WTC11 (cell line): ENCODE measurements around the gene STAMBPL1.

Experiments used
- JAZF1 ChIP-seq: fragments of 250-450 bp; sonication (Bioruptor Pico); IDR thresholded peaks from 2 replicates; pipeline ENCODE4 v1.9.0; 2021; ENCODE audit warnings: moderate library complexity, mild to moderate bottlenecking, inconsistent platforms
- MYBL2 ChIP-seq: sonication (generic); formaldehyde crosslinking; IDR thresholded peaks from 2 replicates; pipeline ENCODE4 v1.8.1; 2023; ENCODE audit warnings: mild to moderate bottlenecking, moderate library complexity, missing genetic modification reagents
- TF ChIP-seq, protein P1 (sequence below): fragments of 200-600 bp; IDR thresholded peaks from 2 replicates; pipeline ENCODE4 v1.8.0; 2022; ENCODE audit warnings: antibody characterized with exemption

DNA sequence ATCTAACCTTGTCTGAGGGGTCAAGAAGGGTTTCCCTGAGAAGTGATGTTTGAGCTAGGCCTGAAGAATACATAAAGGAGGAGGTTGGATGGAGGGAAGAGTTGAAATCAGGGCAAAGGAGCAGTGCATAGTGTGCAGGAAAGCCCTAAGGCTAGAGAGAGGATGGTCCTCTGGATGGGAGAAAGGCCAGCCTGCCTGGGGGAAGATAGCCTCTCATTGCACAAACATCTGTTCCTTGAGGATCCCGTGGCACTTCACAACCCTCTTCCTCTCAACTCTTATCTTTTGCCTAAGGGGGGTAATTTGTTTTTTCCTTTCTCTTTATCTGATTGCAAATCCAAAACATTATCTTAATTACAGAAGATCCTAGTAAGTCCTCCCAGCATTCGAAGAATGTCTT is 35.7 kb downstream of the STAMBPL1 start:
- TF ChIP-seq, protein P1, sequence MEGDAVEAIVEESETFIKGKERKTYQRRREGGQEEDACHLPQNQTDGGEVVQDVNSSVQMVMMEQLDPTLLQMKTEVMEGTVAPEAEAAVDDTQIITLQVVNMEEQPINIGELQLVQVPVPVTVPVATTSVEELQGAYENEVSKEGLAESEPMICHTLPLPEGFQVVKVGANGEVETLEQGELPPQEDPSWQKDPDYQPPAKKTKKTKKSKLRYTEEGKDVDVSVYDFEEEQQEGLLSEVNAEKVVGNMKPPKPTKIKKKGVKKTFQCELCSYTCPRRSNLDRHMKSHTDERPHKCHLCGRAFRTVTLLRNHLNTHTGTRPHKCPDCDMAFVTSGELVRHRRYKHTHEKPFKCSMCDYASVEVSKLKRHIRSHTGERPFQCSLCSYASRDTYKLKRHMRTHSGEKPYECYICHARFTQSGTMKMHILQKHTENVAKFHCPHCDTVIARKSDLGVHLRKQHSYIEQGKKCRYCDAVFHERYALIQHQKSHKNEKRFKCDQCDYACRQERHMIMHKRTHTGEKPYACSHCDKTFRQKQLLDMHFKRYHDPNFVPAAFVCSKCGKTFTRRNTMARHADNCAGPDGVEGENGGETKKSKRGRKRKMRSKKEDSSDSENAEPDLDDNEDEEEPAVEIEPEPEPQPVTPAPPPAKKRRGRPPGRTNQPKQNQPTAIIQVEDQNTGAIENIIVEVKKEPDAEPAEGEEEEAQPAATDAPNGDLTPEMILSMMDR, result no peak
- TF ChIP-seq MYBL2 (CRISPR knock-in tag), result no peak
- TF ChIP-seq JAZF1 (CRISPR knock-in tag), result no peak
